Fibroblast of peridontal ligament (primary cell): ENCODE measurements around the gene PEPD.

Experiments used
- DNase-seq: peaks from one replicate; pipeline ENCODE4 v3.0.0-alpha.2; 2010; ENCODE audit errors: extremely low read depth

Gene PEPD

DNA sequence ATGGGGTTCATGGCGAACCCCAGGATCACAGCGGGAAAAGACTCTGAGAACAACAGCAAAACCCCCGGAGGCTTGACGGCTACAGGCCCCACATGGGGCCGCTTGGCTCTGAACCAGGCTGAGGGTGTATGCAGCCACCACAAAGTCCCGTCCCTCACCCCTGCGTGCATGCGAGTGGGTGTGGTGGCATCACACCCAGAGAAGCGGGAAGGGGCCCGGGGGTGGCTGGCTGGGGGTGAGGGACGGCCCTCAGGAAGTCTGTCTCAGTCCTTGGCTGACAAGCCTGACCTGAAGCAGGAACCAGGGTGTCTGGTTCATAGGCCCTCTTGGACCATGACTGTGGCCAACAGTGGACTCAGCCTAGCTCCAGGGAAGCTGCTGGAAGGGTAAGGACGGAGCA is 113.9 kb downstream of the PEPD start:
- DNase-seq = no peak

DNA sequence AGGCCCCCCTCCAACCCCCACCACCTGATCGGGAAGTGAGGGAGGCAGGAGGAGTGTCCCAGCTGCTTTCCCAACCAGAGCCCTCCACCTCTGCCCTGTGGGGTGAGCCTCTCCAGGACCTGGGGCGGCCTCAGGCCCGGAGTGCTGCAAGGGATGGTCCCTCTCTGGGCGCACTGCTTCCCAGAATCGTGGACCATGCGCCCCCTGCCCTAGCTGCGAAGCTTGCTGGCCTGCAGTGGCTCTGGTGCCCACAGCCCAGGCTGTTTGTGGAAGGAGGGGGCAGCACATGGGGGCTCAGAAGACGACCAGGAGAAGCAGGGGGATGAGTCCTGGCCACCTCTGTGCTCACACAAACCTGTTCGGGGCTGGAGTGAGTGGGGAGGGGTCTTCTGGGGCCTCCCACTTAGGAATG is 114.4 kb downstream of the PEPD start:
- DNase-seq = no peak

DNA sequence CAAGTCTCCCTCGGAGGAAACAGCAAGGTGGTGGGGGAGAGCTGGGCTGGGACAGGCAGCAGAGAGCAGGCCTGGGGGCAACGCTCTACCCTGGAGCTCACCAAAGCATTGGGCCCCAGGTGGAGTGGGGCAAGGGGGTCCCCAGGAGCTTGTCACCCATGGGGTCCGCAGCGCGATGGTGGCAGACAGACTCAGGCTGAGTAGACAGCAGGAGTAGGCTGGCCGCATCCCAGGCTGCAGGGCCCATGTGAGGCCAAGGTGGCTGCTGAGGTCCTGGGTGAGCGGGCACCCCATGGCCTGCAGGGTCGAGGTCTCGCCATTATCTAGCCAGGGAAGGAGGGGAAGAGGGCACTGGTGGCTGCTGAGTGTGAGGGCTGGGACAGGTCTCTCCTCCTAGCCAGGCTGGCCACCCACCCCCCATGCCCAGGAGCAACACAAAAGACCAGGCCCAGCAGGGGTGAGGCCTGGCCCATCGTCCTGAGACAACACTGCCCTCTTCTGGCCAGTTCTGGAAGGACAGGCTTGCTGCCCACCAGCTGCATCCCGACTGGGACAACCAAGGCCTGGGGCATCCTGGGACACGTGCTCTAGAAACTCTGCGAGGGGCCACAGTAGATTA is 115.0 kb downstream of the PEPD start:
- DNase-seq = peak; percentile 51

DNA sequence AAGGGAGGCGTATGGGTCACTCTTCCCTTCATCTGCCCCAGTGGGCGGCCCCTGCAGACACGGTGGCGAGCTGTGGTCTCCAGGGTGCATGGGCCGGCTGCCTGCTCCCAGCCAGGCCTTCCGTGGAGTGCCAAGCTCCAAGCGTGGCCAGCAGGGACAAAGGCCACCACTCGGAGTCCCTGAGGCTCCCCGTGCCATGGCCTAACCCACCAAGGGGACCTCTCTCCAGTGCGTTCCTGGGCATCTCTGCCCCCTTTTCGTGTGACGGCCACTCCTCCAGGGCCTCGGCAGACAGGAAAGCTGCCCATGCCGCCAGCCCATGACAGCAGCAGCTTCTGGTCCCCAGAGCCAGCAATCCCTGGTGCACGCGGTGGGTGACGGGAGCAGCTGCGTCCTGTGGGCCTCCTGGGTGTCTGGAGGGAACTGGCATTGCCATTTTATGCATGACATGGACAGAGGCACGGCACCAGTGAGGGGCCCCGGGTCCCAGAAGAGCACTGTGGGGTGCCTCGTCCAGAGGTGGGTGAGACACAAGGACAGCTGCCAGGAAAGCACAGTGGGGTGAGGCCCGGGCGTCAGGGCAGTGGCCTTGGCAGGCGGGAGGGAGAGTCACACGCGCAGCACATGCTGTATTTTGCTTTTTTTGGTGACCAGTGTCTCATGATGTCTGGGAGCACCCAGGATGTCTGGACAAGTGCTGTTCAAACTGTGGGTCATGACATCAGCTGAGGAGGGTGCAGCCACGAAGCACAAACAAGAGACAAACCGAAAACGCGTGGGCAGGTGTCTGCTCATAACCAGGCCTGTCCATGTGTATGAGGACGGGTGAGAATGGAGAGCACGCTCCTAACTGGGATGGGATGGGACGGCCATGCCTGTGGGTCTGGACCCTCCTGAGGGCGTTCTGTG is 115.8 kb downstream of the PEPD start:
- no peak for DNase-seq

DNA sequence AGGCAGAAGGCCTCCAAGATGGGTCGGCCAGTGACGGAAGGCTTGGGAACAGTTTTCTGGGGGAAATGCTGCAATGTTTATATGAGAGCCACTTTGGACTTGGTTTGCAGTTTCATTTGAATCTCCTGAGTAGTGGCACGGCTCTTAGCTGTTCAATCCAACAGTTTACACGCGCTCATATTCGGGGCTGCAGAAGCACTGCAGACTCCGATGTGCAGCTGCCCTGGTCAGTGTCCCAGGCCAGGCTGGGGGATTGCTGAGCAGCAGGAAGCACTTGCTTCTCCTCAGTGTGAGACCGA is 116.4 kb downstream of the PEPD start:
- DNase-seq = no peak

DNA sequence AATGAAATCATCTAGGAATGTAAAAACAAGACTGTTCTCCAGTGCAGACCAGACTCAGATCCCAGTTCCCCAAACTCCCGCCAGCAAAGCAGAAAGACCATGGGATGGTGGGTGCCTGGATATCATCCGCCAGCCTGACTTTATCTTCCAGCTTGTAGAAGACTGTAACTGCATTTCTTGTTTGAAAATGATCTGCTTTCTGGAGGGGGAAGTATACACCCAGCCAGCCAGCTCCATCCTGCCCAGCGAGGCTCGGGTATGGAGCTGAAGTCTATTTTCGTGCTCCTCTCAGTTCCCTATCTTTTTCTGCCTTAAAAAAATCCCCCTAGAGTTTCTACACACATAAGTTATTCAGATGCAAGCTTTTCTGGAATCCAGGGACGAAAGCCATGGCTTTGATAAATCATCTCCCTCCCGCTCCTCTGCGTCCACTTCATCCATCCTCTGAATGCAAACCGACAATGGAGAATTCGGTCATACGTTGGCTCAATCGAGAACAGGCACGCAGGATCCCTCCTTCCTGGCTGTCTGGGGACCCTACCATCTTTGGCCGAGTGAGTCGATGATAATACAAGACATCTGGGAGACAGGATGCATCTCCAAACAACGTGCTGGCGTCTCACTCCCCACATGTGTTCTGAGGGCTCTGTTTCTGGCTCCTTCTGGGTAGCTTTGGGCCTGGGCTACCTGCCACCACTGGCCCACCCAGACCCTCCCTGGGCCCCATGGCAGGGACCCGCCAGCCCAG is 116.9 kb downstream of the PEPD start:
- no peak for DNase-seq

DNA sequence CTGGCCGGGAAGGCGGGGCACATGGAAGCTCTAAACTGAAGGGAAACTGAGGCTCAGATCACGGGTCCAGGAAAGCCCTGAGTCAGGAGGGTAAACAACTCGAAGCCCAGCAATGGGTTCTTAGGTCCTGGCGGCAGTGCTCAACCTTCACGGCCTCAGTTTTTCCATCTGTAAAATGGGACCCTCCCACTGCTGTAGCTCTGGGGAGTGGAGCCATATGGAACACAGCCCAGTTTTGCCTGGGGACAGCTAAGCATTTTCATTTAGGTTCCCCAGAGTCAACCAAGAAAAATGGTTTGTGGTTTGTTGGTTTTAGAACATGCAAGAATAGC is 117.7 kb downstream of the PEPD start:
- no peak for DNase-seq

DNA sequence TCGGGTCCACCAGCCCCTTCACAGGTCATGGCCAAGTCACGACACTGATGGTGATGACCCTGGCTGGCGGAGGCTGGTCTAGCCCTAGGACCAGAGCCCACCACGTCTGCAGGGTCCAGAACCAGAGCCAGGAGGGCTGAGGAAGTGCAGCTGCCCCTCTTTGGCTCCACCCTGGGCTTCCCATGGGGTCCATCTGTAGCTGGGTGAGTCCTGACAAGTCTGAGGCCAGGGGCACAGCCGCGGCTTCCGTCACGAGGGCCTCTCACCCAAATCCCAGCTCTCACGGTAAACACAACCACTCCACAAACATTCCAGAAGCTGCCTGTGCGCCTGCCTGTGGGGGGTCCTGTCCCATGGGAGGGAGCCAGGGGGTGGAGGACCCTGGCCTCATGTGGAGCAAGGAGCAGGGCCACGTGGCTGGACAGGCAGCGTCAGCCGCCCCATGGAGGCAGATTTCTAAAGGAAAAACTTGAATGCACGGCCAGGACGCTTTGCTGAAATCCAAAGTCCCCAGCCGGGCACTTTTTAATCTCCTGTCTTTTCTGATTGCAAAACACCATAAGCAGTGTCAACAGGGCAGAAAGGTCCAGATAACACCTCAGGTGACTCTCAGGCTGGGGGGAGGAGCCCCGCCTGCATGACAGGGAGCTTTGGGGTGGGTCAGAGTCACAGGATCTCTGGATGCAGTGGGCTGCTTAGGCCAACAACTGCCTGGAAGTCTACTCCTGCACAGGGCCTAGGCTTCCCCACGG is 118.2 kb downstream of the PEPD start:
- no peak for DNase-seq

DNA sequence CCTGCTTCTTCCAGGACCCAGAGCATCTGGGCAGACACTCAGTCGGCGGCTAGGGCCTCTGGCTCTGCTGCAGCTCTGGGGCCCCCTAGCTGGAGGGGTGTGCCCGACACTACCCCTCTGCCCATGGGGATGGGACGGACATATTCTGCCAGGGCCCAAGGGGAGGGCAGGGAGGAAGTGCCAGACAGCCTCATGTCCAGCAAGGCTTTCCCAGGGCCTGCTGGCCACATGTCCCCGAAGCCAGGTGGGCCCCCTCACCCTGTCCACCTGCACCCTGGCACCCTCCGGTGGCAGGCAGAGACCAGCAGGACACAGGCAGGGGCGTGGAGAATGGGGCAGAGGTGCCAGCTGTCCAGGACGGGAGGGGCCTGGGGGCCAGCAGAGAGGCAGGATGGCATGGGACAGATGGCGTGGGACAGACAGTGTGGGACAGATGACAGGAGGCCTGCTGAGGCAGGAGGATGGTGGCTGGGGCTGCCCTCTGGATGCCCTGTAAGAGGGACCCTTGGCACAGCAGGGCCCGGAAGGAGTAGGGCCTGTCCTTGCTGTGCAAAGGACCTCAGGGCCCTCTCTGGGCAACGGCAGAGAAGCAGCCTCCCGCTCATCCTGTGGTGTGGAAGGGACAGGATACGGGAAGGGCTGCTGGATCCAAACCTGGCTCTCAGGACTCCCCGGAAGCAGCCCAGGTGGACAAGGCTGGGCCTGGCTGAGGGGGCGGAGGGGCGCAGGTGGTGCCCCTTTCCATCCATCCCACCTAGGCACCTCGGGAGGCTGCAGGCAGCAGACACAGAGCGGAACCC is 119.0 kb downstream of the PEPD start:
- no peak for DNase-seq

DNA sequence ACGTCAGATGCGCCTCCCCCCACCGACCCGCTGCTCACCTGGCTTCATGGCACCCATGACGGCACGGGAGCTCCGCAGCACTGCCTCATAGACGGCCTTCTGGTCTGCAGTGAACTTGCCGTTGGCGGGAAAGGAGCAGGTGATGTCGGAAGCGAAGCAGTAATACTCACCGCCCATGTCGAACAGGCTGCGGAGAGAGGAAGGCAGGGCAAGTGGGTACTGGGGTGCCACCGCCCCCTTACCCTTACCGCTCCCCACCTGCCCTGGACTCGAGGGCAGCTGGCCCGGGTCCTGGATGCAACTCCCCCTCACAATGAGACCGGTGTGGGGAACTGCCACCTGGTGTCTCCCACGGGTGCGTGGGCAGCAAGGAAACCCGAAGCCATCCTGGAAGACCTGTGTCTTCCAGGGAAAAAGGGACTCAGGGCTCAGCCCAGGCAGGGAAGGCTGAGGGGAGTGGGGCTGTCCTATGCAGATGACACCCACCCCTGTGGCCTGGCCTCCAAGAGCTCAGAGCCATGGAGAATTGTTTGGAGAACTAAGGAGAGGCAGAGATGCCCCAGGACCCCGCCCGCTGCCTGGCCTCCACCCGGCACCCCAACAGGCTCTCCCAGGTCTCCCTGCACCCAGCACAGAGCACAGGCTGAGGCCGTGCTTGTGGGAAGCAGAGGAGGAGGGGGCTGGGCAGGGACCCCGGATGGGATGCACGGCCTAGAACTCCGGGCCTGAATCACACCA is 119.7 kb downstream of the PEPD start:
- DNase-seq = no peak

DNA sequence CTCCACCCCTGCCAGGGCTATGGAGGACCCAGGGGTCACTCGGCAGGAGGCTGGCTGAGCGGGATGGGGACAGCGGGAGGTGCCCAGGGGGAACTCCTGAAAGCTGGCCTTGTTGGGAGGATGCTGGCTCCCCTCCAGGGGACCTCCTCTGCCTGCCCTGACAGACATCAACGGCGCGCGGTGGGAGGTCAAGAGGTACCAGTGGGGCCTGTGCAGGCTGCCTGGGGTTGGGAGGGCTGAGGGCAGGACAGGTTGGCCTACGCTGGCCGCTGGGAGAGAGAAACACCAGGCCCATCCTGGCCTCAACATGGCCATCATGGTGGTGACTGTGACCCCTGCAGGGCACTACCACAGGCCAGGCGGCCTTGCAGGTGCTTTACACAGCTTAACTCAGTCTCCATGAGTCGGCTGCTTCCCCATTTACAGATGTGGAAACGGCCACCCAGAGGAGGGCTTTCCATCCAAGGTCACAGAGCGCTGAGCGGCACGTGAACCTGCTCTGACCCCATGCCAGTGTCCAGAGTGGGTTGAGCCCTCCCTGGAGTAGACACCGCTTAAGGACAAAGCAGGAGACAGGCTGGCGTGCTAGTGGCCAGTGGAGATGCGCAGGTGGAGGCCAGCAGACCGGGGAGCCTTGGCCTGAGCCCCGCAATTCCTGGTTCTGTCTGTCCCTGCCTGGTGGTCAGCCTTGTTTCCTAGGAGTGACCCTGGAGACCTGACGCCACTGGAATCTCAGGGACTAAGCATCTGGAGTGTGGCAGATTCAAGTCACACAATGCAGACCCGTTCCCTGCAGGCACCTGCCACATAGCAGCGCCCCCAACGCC is 120.5 kb downstream of the PEPD start:
- DNase-seq = no peak

DNA sequence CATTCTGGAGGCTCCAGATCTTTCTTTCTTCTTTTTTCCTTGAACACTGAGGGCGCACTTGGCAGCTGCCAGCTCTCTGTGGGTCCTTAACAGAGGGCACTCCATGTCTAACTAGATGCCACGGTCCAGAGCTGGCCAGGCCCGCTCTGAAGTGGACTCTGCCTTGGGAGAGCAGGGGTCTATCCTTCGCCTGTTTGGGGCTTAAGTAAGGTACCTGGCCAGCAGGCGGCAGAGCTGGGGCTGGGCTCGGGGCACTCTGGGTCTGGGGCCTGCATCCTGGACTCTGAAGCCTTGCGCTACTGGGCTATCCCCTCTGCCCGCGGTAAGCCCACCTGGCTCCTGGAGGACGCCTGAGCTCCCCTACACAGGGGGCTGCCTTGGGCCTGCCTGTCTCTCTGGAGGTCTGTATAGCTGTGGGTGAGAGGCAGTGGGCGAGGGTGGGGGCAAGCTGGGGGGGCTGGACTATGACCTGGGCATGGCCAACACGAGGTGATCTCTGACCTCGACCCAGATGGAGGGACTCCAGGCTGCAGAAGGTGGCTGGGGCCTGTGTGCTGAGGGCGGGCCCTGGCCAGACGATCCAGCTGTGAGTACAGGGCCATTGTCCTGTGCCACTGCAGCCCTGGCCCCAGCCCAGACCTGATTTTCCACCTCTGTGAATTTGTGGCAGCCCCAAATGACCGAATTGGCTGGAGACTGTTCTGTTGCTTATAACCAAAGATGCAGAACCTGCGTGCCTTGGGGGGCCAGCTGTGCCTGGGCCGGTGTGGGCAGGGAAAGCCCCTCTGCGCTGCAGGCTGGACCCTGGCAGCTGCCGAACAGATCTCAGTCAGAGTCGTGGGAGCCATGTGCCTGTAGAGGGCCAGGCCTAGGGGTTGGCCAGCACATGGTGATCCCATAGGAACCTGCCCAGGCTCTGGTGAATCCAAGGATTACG is 121.6 kb downstream of the PEPD start:
- DNase-seq = no peak

DNA sequence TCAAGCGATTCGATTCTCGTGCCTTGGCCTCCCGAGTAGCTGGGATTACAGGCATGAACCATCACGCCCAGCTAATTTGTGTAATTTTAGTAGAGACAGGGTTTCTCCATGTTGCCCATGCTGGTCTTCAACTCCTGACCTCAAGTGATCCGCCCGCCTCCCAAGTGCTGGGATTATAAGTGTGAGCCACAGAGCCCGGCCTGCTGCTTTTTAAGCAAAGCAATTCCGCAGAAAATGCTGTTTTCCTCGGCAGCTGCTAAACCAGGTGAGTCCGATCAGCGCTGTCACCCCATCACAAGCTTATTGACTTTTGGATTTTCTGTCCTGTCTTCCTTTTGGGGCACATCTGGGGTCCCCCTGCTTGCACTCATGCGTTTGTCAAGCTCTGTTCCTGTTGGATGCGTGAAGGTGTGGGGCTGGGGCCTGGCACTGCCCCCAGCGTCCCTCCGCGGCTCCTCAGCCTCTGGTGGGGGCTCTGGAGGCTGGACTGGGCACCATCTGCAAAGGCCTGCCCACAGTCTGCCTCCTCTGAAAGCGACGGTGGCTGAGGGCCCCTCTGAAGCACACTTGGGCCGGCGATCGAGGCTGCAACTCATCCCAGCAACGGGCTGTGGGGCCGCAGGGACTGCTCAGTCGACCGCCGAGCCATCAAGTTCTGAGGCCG is 122.4 kb downstream of the PEPD start:
- no peak for DNase-seq

DNA sequence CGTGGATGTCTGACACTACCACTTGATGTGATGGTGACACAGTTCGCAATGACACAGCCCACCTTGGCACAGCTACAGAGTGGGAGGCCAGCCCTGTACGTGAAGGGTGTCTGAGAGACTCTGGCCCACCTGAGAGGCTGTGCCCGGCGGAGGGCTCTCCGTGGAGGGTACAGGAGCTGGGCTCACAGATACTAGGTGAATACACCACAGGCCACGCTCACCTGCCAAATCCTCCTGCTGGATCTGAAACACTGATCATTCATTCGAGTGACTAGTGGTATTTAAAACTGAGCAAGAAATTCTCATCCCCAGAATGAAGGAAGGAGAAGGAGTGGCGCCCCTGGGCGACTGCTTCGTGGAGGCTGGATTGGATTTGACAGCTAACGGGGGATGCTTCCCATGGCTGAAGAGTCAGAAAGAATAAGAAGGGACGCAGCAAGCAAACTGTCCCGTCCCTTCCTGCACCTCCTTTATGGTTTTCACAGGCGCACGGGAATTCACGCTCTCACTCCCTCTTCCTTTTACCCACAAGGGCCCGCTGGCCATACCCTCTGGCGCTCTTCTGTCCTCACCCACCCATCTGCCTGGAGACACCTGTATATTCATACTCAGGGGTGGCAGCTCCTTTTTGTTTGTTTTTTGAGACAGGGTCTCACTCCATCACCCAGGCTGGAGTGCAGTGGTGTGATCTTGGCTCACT is 123.1 kb downstream of the PEPD start:
- no peak for DNase-seq

DNA sequence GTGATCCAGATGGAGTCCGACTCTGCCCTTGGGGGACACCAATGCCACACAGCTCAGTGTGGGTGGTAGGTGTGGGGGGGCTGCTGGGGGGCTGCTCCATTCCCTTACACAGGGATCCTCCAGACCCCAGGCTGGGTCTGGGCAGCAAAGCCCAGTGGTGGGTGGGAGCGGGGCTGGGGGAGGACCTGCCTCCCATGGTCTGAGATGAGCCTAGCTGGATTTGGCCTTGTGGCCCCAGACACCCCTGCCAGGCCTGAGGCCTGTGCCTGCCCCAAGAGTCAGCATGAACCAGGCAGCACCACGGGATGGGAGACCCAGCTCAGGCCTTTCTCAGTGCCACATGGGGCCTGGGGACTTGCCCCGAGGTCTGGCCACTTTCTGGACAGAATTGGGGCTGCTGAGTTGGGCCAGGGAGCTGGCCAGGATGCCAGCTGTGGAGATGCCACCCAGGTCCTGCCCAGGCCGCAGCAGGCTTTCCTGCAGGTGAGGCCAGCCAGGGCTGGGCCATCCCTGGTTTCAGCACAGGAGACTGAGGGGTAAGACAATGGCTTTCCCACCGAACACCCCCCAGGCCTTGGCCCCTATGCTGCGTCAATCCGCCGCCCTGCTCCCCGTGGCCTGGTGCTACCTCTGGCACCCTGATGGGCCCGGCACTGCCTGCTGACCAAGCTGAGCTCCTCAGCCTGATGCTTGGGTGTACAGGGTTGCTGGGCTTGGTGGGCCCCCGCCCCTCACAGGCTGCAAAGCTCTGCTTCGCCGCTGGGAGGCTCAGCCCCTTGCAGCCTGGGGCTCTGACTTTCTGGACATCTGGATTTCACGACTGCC is 123.8 kb downstream of the PEPD start:
- no peak for DNase-seq

DNA sequence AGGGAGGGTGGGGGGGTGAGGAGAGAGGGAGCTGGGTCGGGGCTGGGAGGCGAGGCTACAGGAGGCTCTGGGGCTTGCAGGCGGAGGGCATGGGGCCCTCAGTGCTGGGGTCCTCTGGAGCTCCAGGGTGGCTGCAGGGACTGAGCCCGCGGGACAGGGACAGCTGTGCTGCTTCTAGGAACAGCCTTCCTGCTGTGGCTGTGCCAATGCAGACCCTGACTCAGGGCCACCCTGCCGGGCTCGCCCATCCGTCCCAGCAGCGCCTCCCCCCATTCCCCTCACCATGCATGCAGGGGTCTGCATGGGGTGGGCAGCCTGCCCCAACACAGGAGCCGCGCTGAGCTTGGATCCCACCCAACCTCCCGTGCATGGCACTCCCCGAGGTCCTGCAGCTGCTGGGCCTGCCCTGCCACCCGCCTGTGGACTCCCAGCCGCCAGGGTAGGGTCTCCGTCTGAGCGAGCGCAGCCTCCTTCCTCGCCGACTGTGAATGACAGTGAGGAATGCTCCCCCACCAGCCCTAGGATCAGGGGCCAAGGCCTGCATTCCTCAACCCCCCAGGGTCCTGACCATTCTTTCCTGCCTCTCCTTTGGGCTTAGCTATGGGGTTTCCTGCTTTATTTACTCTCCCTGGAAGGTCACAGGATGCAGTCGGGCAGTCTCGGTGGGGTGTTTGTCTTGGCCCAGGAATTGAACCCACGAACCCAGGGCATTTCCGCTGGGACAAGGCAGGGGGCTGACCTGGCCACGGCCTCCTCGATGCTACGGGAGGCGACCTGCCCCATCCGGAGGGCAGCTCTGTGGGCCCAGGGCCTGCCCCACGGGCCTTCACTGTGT is 124.7 kb downstream of the PEPD start:
- no peak for DNase-seq
